Measurements from ENCODE around the gene TM9SF4.

Gene TM9SF4

DNA sequence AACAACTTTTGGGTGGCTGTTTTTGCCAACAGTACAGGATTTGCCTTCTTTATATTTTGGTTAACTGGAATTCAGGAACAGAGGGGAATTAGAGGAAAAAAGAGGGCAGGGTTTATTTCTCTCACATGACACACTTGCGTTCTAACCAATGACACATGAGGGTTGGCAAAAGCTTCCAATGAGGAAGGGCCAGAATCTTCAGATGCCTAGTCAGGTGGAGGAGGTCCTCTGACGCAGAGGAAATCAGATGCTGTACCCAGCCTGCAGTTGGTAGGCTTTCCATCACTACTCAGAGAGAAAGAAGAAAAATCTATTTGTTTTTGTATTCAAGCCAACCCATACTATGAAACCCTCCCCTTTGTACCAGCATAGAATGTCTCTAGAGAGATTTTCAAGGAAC is 20.8 kb downstream of the TM9SF4 start:
- FAIRE-seq = no peak

- FAIRE-seq = no peak
Observed at GRCh38 chr20:32130965-32131364, 21.5 kb downstream of the TM9SF4 start.

- no peak for FAIRE-seq
Observed at GRCh38 chr20:32132911-32133549, 23.5 kb downstream of the TM9SF4 start.

- FAIRE-seq = no peak
Observed at GRCh38 chr20:32134026-32134425, 24.5 kb downstream of the TM9SF4 start.

- FAIRE-seq = no peak
Observed at GRCh38 chr20:32135983-32136515, 26.5 kb downstream of the TM9SF4 start.

DNA sequence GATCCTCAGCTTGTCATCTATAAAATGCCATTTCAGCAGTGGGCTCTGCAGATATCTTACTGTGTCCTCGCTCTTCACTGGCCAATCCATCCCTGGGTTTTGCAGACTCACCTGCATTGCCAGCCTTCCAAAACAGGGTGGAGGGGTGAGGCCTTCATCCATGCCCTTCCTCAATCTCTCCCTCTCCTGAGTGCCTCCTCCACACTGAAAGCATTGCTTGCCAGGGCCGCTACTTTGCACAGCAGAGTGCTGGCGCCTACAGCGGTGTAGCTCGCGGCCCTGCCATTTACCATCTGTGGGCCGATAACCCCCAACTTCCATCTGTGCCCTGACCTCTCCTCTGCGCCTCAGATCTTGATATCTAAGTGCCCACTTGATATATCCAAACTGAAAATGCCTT is 29.4 kb downstream of the TM9SF4 start:
- FAIRE-seq = no peak

GRCh38 chr20:32139947-32140346 is 30.4 kb downstream of the TM9SF4 start:
- FAIRE-seq = no peak

- no peak for FAIRE-seq
Observed at GRCh38 chr20:32140603-32141002, 31.1 kb downstream of the TM9SF4 start.

- FAIRE-seq = no peak
Observed at GRCh38 chr20:32141465-32141980, 32.0 kb downstream of the TM9SF4 start.

DNA sequence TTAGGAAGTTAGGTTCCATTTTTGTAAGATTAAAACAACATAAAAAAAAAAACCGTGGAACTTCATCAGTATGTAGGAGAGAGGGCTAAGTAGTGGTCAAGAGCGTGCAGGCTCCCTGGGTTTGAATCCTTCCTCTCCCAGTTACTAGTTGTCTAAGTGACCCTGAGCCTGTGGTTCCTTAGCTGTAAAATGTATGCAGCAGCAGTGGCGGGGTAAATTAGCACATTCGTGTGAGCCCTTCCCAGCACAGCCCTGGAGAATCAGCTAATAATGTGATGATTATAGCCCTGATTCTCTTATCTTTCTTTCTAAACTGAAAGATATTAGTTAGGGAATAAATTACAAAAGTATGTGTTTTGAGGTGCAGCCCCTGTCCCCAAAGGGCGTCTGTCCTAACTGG is 32.6 kb downstream of the TM9SF4 start:
- FAIRE-seq = no peak

DNA sequence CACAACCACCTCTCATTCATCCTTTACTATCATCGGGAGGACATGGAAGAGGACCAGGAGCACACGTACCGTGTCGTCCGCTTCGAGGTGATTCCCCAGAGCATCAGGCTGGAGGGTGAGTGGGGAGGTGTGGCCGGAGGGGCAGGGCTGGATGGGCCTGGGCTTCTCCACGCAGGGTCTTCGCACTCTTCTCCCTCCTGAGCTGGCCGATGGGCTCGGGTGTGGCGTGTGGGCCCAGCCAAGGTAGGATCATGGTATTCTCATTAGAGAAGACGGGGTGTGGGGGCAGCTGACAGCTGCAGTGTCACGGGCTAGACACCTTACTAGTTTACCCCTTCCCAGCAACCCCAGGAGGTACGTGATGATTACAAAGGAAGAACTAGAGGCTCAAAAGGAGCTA is 33.5 kb downstream of the TM9SF4 start:
- no peak for FAIRE-seq

DNA sequence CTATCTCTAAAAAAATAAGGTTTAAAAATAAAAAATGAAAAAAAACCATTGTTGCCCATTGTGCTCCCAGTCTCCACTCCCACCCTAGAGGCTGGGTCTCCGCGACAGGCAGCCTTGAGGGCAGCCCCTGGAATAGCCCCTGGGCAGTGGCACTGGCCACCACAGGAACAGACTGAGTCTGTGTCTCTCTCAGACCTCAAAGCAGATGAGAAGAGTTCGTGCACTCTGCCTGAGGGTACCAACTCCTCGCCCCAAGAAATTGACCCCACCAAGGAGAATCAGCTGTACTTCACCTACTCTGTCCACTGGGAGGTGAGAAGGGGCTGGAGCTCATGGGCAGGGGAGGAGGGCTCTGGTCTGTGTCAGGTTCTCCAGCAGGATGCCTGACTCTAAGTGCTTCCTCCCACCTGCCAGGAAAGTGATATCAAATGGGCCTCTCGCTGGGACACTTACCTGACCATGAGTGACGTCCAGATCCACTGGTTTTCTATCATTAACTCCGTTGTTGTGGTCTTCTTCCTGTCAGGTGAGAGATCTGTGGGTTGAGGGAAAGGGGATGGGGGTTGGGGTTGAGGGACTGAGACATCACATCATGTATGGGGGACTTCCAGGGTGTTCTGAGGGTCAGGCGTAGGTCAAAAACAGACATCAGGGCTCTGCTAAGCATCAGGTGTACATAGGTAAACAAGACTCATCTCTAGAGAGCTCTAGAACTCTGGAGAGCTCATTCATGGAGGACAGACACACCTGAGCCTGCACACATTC is 35.6 kb downstream of the TM9SF4 start:
- no peak for FAIRE-seq

DNA sequence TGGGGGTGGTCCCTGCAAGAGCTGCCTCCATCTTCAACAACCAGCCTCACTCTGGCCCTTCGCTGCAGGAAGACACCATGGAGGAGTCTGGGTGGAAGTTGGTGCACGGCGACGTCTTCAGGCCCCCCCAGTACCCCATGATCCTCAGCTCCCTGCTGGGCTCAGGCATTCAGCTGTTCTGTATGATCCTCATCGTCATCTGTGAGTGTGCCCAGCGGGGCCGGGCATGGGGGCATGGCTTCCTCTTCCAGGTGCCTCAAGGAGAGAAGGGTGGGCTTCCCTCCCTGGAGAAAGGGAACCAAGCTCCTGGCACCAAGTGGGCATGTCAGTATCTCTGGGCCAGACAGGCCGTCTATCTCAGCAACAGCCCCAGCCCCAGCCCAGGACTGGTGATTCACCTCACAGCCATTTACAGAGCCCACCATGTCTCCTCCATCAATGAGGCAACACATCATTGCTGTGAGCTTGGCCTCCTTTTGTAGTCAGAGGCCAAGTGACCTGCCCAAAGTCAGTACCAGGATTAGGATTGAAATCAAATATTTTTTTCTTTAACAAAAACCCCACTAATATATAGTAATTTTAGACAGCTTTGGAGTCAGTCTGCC is 40.2 kb downstream of the TM9SF4 start:
- FAIRE-seq = no peak

GRCh38 chr20:32150291-32150848 is 40.9 kb downstream of the TM9SF4 start:
- FAIRE-seq = no peak

GRCh38 chr20:32152421-32153155 is 43.1 kb downstream of the TM9SF4 start:
- no peak for FAIRE-seq

GRCh38 chr20:32153156-32153665 is 43.7 kb downstream of the TM9SF4 start:
- no peak for FAIRE-seq

DNA sequence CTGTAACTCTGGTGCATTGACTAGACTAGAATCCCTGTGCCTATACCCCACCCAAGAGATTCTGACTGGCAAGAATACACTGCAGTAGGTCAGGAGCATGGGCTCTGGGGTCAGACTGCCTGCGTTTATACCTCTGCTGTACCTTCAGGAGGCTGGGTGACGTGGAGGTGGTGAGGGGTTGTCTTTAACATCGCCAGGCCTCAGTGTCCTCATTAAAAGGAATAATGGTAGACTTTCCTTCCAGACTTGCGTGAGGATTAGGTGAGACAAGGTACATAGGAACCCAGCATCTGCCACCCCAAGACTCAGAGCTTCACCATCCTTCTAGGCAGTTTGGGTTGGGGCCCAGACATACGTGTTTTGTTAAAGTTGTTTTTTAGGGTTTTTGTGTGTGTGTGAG is 44.3 kb downstream of the TM9SF4 start:
- FAIRE-seq = no peak

DNA sequence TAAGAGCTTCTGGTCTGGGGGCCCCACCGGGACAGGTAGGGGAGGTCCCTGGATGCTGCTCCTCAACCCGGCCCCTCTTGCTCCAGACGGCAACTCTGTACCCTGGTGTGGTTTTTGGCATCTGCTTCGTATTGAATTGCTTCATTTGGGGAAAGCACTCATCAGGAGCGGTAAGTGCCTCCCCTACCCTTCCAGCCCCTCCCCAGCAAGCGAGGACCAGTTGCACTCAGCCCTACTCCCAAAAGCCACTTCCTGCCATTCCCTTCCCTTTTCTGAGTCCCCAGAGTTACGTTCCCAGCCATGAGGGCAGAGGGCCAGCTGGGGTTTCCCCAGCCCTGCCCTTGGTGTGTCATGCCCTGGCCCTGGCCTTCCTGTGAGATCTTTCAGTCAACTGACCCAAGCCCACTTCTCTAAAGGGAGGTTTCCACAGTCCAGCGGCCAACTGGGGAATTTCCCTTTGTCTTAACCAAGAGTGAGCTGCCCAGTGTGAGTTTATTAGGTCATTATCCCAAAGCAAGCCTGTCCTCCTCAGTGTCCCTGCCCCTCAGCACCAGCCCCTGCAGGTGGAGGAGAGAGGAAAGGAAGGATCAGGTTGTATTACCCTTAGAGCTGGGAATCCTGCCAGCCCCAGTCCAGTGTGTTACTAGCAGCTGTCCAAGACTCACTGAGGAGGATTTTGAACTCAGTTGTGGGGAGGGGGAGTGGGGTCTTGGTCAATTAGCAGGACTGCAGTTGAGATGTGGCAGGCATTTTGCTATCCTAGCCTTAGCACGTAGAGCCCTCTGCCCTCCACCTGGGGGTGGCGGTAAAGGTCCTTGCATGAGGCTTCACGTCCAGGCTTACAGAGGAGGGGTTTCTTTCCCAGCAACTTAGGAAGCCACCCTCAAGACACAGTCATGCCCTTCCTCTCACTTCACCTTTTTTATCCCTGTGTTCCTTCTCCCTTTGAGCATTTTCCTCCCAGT is 45.8 kb downstream of the TM9SF4 start:
- FAIRE-seq = no peak

GRCh38 chr20:32157611-32158010 is 48.1 kb downstream of the TM9SF4 start:
- FAIRE-seq = no peak

DNA sequence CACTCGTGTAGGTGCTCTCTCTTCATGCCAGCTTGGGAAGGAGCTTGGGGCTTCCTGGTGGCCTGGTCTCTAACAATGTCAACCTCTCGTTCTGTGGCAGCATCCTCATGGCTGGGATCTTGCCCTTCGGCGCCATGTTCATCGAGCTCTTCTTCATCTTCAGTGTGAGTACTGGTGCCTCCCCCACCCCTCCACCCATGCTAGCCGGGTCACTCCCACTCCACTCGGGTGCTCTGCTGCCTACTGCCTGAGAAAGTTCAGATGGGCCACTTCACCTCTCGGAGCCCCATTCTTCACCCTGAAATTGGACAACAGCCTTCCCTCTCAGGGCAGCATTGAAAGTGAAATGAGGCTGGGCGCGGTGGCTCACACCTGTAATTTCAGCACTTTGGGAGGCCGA is 48.8 kb downstream of the TM9SF4 start:
- no peak for FAIRE-seq

DNA sequence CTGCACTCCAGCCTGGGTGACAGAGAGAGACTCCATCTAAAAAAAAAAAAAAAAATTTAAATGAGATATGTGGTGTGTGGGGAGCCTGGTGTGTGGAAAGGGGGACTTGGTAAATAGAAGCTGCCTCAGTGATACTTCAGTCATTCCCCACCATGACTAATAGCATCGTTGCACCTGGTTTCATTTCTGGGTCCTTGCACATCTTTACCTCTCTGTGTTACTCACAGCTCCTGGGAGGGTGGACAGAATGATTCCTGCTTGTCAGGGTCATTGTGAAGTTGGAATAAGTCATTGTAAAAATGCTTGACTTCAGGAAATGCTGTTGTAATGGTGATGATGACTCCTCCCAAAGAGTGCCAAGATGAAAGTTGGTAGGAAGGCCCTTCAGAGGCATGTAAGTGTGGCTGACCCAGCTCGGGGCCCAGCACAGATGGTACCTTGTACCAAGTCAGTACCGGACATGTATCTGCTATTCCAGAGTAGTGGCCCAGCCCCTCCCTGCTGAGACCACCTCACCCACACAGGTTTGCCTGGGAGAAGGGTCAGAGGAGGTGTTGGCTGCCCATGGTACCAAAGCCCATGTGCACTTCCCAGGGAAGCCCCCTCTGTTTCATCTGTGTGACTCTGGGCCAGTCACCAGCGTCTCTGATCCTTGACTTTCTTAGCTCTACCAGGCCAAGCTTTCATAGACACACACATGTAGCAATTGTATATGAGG is 49.6 kb downstream of the TM9SF4 start:
- FAIRE-seq = no peak
